ENCODE data around the gene SHOX.
"Not testable (repeated sequence)": the region's sequence is repeated elsewhere in the genome, so short reads cannot be mapped to it uniquely, and the experiment has no call there.

The SHOX gene

DNA sequence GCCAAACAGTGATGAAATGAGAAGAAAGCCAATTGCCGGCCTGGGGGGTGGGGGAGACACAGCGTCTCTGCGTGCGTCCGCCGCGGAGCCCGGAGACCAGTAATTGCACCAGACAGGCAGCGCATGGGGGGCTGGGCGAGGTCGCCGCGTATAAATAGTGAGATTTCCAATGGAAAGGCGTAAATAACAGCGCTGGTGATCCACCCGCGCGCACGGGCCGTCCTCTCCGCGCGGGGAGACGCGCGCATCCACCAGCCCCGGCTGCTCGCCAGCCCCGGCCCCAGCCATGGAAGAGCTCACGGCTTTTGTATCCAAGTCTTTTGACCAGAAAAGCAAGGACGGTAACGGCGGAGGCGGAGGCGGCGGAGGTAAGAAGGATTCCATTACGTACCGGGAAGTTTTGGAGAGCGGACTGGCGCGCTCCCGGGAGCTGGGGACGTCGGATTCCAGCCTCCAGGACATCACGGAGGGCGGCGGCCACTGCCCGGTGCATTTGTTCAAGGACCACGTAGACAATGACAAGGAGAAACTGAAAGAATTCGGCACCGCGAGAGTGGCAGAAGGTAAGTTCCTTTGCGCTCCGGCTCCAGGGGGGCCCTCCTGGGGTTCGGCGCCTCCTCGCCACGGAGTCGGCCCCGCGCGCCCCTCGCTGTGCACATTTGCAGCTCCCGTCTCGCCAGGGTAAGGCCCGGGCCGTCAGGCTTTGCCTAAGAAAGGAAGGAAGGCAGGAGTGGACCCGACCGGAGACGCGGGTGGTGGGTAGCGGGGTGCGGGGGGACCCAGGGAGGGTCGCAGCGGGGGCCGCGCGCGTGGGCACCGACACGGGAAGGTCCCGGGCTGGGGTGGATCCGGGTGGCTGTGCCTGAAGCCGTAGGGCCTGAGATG lies at the start of gene SHOX:
SHOX (plus strand) TSS at position 180 of the 885 bp plus-strand sequence; CDS start at position 287, 107 bp downstream.
- no peak for FAIRE-seq
- no peak for DNase-seq (ENCODE audit: insufficient read length, low spot score)
- TF ChIP-seq POLR2A (IDR thresholded peaks at IDR 0.05; ENCODE audit: low read depth, low read length), result no peak

DNA sequence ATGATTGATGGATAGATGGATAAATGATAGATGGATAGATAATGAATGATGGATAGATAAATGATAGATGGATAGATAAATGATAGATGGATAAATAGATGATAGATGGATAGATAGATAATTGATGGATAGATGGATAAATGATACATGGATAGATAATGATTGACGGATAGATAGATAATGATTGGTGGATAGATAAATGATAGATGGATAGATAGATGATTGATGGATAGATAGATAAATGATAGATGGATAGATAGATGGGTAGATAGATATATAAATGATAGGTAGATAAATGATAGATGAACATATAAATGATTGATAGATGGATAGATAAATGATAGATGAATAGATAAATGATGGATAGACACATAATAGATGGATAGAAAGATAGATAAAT lies 49.5 kb upstream of the SHOX start:
- no peak for DNase-seq (ENCODE audit: insufficient read length, low spot score)
- no peak for TF ChIP-seq POLR2A (IDR thresholded peaks at IDR 0.05; ENCODE audit: low read depth, low read length)
- no peak for FAIRE-seq

DNA sequence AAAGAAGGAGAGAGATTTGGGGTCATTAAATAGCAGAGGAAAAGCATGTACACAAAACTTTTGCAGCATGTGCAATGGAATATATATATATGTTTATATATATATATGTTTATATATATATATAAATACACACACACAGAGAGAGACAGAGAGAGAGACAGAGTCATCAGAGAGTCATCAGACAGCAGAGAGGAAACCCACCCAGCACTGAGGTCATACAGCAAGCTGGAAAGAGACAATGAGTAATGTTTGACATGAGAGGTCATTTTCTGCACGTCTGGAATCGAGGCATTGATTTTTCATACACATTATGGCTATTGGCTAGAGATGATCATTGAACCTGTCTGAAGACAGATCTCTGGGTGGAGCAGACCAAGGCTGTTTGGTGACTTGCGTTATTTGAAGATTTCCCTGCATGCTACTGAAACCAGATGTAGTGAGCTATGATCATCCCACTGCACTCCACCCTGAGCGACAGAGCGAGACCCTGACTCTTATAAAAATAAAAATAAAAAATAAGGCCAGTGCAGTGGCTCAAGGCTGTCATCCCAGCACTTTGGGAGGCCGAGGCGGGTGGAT lies 48.8 kb upstream of the SHOX start:
- TF ChIP-seq POLR2A (IDR thresholded peaks at IDR 0.05; ENCODE audit: low read depth, low read length), result no peak
- DNase-seq (ENCODE audit: insufficient read length, low spot score) (no peak), FAIRE-seq (no peak)

DNA sequence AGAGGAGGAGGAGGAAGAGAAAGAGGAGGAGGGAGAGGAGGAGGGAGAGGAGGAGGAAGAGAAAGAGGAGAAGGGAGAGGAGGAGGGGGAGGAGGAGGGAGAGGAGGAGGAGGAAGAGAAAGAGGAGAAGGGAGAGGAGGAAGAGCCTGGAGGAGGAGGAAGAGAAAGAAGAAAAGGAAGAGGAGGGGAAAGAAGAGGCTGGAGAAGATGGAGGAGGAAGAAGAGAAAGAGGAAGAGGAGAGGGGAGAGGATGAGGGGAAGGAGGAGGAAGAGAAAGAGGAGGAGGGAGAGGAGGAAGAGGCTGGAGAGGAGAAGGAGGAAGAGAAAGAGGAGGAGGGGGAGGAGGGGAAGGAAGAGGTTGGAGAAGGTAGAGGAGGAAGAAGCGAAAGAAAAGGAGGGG lies 46.0 kb upstream of the SHOX start:
- TF ChIP-seq POLR2A (IDR thresholded peaks at IDR 0.05; ENCODE audit: low read depth, low read length), result no peak
- no peak for FAIRE-seq
- DNase-seq (ENCODE audit: insufficient read length, low spot score), result no peak

DNA sequence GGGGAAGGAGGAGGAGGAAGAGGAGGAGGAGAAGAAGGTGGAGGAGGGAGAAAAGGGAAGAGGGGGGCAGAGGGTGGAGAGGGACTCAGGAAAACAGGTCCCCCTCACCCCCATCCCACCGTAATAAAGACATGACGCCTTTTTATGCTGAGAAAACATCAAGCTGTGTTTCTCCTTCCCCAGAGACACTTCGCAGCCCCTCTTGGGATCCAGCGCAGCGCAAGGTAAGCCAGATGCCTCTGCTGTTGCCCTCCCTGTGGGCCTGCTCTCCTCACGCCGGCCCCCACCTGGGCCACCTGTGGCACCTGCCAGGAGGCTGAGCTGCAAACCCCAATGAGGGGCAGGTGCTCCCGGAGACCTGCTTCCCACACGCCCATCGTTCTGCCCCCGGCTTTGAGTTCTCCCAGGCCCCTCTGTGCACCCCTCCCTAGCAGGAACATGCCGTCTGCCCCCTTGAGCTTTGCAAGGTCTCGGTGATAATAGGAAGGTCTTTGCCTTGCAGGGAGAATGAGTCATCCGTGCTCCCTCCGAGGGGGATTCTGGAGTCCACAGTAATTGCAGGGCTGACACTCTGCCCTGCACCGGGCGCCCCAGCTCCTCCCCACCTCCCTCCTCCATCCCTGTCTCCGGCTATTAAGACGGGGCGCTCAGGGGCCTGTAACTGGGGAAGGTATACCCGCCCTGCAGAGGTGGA lies 45.3 kb upstream of the SHOX start:
- DNase-seq (ENCODE audit: insufficient read length, low spot score), result no peak
- TF ChIP-seq POLR2A (IDR thresholded peaks at IDR 0.05; ENCODE audit: low read depth, low read length), result no peak
- no peak for FAIRE-seq

DNA sequence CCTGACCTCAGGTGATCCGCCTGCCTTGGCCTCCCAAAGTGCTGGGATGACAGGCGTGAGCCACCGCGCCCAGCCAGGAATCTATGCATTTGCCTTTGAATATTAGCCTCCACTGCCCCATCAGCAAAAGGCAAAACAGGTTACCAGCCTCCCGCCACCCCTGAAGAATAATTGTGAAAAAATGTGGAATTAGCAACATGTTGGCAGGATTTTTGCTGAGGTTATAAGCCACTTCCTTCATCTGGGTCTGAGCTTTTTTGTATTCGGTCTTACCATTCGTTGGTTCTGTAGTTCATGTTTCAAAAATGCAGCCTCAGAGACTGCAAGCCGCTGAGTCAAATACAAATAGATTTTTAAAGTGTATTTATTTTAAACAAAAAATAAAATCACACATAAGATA lies 44.2 kb upstream of the SHOX start:
- DNase-seq (ENCODE audit: insufficient read length, low spot score) (no peak), FAIRE-seq (no peak)
- TF ChIP-seq POLR2A (IDR thresholded peaks at IDR 0.05; ENCODE audit: low read depth, low read length), result no peak

DNA sequence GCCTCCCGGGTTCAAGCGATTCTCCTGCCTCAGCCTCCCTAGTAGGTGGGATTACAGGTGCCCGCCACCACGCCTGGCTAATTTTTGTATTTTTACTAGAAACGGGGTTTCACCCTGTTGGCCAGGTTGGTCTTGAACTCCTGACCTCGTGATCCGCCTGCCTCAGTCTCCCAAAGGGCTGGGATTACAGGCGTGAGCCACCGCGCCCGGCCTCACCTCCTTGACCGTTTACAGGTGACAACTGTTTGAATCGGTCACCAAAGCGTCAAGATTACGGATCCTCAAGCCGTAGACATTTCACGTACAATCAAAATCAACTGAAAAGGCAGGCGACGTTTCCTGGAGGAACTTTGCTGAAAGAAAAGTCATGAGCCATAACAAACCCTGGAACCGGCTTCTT lies 41.3 kb upstream of the SHOX start:
- FAIRE-seq, result not testable (repeated sequence)

DNA sequence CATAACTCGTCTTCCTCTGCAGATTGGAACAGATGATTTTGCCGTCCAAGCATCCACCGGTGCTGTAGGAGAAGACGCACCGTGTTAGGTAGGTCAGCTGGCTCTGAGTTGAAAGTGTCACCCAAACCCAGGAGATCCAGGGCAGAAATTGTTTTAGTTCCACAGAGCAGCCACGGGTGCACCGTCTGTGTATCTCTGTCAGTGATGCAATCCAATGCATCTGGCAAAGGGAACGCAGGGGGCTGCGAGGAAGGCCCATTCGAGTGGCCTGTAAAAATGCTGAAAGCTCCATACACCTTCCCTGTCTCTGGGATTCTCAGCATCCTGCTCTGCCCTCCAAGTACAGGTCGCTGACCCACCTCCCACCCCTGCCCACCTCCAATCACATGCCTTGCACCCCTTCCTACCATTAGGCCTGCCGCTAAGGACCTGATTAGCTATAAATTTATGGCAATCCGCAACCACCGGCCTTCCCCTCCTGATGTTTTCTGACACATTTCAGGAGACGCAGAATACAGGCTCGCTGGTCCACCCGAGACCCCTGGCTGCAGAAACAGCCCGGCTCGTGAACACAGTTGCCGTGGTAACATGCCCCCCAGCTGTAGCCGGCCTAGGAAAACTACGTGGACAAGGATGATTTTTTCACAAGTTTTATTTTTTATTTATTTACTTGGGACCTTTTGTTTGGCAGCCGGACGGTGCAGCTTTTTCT lies 39.7 kb upstream of the SHOX start:
- no peak for FAIRE-seq
- TF ChIP-seq POLR2A (IDR thresholded peaks at IDR 0.05; ENCODE audit: low read depth, low read length), result no peak
- no peak for DNase-seq (ENCODE audit: insufficient read length, low spot score)

More for the DNA sequence above, 41.3 kb upstream of the SHOX start:
- not testable (repeated sequence) for DNase-seq (ENCODE audit: insufficient read length, low spot score)

DNA sequence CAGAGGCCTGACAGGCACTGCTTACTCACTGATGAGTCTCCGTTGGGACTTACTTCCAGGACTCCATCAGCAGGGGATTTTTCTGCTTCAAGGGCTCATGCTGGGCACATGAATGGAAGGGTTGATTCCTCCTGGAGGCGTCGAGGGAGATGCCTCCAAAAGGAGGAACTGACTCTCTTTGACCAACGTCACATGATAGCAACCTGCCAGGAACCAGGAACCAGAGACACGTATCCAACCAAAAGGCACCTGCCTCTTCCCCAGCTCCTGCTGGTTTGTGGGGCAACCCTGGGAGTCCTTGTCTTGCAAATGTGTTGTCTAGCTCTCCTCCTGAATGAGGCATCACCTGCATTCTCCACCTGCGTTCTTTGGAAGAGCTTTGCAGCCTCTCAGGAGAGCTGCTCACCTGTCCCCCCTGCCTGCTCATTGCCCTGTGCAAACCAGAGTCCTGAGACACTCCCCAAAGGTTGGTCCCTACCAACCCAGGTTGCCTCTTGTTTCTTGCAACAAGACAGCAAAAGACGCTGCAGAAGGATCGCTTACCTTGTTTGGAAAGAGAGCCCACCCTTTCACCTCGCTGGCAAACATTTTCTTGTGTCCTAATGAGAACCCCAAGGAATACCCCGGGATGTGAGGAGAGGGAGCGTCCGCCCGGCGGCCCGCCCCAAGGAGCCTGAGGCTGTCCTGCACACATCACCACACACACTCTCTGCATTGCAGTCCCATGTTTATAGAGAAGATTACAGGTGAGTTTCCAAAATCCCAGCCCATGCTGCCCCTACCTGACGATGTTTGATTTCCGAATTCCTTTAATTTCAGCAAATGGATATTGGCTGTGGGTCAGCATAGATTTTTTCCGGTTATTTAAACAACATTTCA lies 30.5 kb upstream of the SHOX start:
- no peak for FAIRE-seq
- no peak for TF ChIP-seq POLR2A (IDR thresholded peaks at IDR 0.05; ENCODE audit: low read depth, low read length)

DNA sequence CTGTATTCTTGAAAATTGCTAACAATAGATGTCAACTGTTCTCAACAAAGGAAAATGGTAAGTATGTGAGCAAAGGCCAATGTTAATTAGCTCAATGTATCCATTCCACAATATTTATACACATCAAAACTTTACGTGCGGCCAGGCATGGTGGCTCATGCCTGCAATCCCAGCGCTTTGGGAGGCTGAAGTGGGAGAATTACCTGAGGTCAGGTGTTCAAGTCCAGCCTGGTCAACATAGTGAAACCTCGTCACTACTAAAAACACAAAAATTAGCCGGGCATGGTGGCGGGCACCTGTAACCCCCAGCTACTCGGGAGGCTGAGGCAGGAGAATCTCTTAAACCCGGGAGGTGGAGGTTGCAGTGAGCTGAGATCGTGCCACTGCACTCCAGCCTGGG lies 27.6 kb upstream of the SHOX start:
- not testable (repeated sequence) for DNase-seq (ENCODE audit: insufficient read length, low spot score); FAIRE-seq

More for the DNA sequence above, 30.5 kb upstream of the SHOX start:
- no peak for DNase-seq (ENCODE audit: insufficient read length, low spot score)

DNA sequence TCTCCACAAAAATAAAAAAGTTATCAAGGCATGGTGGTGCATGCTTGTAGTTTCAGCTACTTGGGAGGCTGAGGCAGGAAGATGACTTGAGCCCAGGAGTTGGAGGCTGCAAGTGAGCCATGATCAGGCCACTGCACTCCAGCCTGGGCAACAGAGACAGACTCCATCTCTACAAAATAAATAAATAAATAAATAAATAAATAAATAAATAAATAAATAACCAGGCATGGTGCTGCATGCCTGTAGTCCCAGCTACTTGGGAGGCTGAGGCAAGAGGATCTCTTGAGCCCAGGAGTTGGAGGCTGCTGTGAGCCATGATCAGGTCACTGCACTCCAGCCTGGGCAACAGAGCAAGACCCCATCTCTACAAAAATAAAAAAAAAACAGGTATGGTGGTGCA lies 26.0 kb upstream of the SHOX start:
- DNase-seq (ENCODE audit: insufficient read length, low spot score); FAIRE-seq: not testable (repeated sequence)

DNA sequence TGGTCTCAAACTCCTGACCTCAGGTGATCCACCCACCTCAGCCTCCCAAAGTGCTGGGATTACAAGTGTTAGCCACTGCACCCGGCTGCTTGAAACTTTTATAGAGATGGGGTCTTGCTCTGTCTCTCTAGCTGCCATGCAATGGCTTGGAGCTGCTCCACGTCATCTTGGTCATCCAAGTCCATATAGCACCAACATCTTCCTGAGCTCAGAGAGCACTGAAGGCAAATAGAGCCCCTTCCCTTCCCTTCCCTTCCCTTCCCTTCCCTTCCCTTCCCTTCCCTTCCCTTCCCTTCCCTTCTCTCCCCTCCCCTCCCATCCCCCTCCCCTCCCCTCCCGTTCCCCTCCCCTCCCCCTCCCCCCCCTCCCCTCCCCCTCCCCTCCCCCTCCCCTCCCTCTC lies 22.5 kb upstream of the SHOX start:
- DNase-seq (ENCODE audit: insufficient read length, low spot score); FAIRE-seq: not testable (repeated sequence)

DNA sequence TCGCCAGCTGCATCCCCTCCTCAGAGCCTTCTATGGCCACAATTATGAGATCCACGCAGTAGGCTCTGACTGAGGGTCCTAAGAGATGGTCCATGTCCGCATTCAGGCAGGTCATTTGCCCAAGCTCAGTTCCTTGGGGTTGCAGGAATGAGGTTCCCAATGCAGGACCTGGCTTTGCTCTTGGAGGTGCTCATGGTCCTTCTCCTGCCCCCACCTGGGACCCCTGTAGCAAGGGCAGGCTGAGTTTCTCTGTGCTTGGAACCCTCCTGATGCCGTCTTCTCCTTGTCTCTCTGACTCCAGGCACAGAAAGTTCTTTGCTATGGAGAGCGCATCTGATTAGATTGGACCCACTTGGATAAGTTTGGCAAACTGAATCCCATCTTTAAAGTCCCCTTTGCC lies 16.5 kb upstream of the SHOX start:
- no peak for DNase-seq (ENCODE audit: insufficient read length, low spot score)
- FAIRE-seq, result no peak
- no peak for TF ChIP-seq POLR2A (IDR thresholded peaks at IDR 0.05; ENCODE audit: low read depth, low read length)

Measured in H54 (cell line).